BJ (cell line): ENCODE data around the gene SLC25A27. TPM values are rescaled to one million over a fixed set of nuclear protein-coding genes. Genes with fewer than 3 reads are reported as not detected.

Experiments used
- CTCF ChIA-PET: fragments of 350-600 bp; formaldehyde crosslinking; extraction: SDS; loops from one replicate; lab custom pipeline; 2021; ENCODE audit warnings: antibody characterized with exemption, inconsistent platforms; lab: Yijun Ruan, JAX
- POLR2A ChIA-PET: fragments of 300-600 bp; sonication (Branson Sonifier 250); formaldehyde crosslinking; extraction: SDS; loops from one replicate; lab custom pipeline; 2021; ENCODE audit warnings: antibody characterized with exemption; lab: Charles Lee
- DNase-seq: peaks from one replicate; pipeline ENCODE4 v3.0.0-alpha.2; 2011; ENCODE audit warnings: low read depth
- H3K27me3 ChIP-seq: 2 replicates; pipeline ENCODE4 v1.6.0; 2011; ENCODE audit warnings: low read length; ENCODE audit not compliant: control insufficient read depth, insufficient read depth
- H3K36me3 ChIP-seq: 2 replicates; pipeline ENCODE4 v1.5.1; 2011; ENCODE audit warnings: low read length; ENCODE audit not compliant: control insufficient read depth, insufficient read depth
- H3K4me3 ChIP-seq: 2 replicates; pipeline ENCODE4 v1.5.1; 2011; ENCODE audit warnings: low read depth, mild to moderate bottlenecking, control low read depth, low read length
- CTCF ChIP-seq: IDR thresholded peaks from 2 replicates; pipeline ENCODE4 v1.5.1; 2011; ENCODE audit warnings: low read depth, mild to moderate bottlenecking, control low read depth, inconsistent platforms, low read length, moderate library complexity; ENCODE audit not compliant: insufficient read depth
- polyA plus RNA-seq: library from polyadenylated mRNA; depleted of rRNA; stranded (reverse); fragments of >200 nt; gene quantifications from 2 replicates; pipeline ENCODE4 v1.2.3, GENCODE V29; 2011; rRNA removed

The SLC25A27 gene
- polyA plus RNA-seq, 1 experiment, result 1.6 TPM

GRCh38 chr6:46719099-46719498, 66.3 kb downstream of the SLC25A27 start:
- H3K27me3 ChIP-seq, result no peaks in the 10 kb centered on the region
- no peak overlapping the region for H3K4me3 ChIP-seq
- no peak for DNase-seq
- ChIA-PET POLR2A (no interaction called here), CTCF (no interaction called here)
- no peaks in the 10 kb centered on the region for H3K36me3 ChIP-seq
- TF ChIP-seq CTCF, result no peak

GRCh38 chr6:46720401-46720800, 67.6 kb downstream of the SLC25A27 start:
- no peaks in the 10 kb centered on the region for H3K36me3 ChIP-seq
- H3K4me3 ChIP-seq, result no peak overlapping the region
- no peak for TF ChIP-seq CTCF
- ChIA-PET CTCF (no interaction called here), POLR2A (no interaction called here)
- DNase-seq, result no peak
- H3K27me3 ChIP-seq, result no peaks in the 10 kb centered on the region

Other genes with a start within 250 kb of the SLC25A27 start
- 5.9 and 7.4 TPM in 2 replicates for gene RCAN2, start 161.5 kb upstream of the SLC25A27 start, polyA plus RNA-seq
- gene CYP39A1, start 157 bp upstream of the SLC25A27 start, polyA plus RNA-seq, result 0.05 TPM in 1 of 2 replicates, not detected in the other
- not detected in 2 replicates for gene TDRD6, start 34.9 kb downstream of the SLC25A27 start, polyA plus RNA-seq
- not detected in 2 replicates for gene PLA2G7, start 82.4 kb downstream of the SLC25A27 start, polyA plus RNA-seq
- gene ANKRD66, start 94.0 kb downstream of the SLC25A27 start, polyA plus RNA-seq, result not detected in 2 replicates
- not detected in 2 replicates for gene MEP1A, start 140.4 kb downstream of the SLC25A27 start, polyA plus RNA-seq